GM21528 (cell line): ENCODE results near the gene GPN2.
"Not testable (repeated sequence)": the region's sequence is repeated elsewhere in the genome, so short reads cannot be mapped to it uniquely, and the experiment has no call there.

Source experiments
- ATAC-seq: cut with Tn5 transposase; IDR thresholded peaks from one replicate; pipeline ENCODE4 v1.9.1; 2021; ENCODE audit warnings: mild to moderate bottlenecking, moderate library complexity; ENCODE audit not compliant: unreplicated experiment, low FRiP score

GPN2 gene

GRCh38 chr1:26907071-26907917 is 17.2 kb upstream of the GPN2 start:
- ATAC-seq = no peak

- no peak for ATAC-seq
Observed at GRCh38 chr1:26900815-26901511, 10.9 kb upstream of the GPN2 start.

GRCh38 chr1:26900001-26900814 is 10.1 kb upstream of the GPN2 start, which contains the start of gene GPATCH3:
Gene GPATCH3 (minus strand): TSS chr1:26900467. CDS start chr1:26900442, 25 bp downstream.
- ATAC-seq = peak; percentile 78

GRCh38 chr1:26897351-26897750 is 7.3 kb upstream of the GPN2 start:
- ATAC-seq = no peak

- ATAC-seq = no peak
Observed at GRCh38 chr1:26894263-26894662, 4.2 kb upstream of the GPN2 start.

- peak; percentile 35 for ATAC-seq
Observed at GRCh38 chr1:26890467-26890796, 349 bp upstream of the GPN2 start.

- ATAC-seq = no peak
Observed at GRCh38 chr1:26888231-26888630, 1.9 kb downstream of the GPN2 start.

GRCh38 chr1:26887125-26887524 is 3.0 kb downstream of the GPN2 start:
- ATAC-seq = no peak

- no peak for ATAC-seq
Observed at GRCh38 chr1:26882696-26883463, 7.2 kb downstream of the GPN2 start.

- not testable (repeated sequence) for ATAC-seq
Observed at GRCh38 chr1:26881611-26882010, 8.5 kb downstream of the GPN2 start.

- no peak for ATAC-seq
Observed at GRCh38 chr1:26879793-26880192, 10.3 kb downstream of the GPN2 start.

- no peak for ATAC-seq
Observed at GRCh38 chr1:26877326-26877725, 12.8 kb downstream of the GPN2 start.

- ATAC-seq = no peak
Observed at GRCh38 chr1:26874896-26875295, 15.2 kb downstream of the GPN2 start.

GRCh38 chr1:26873097-26873496 is 17.0 kb downstream of the GPN2 start:
- ATAC-seq = not testable (repeated sequence)

- ATAC-seq = peak; percentile 88
Observed at GRCh38 chr1:26864610-26865480, 25.2 kb downstream of the GPN2 start.

GRCh38 chr1:26863685-26864077 is 26.4 kb downstream of the GPN2 start:
- ATAC-seq = no peak

GRCh38 chr1:26862781-26863684 is 27.1 kb downstream of the GPN2 start, which contains the start of gene SFN:
Gene SFN (plus strand): TSS chr1:26863149. CDS start chr1:26863213, 64 bp downstream.
- ATAC-seq = no peak

GRCh38 chr1:26861889-26862378 is 28.1 kb downstream of the GPN2 start:
- no peak for ATAC-seq
